NCI-H69 (cell line): ENCODE data around the gene RUBCNL.
"Not testable (repeated sequence)": the region's sequence is repeated elsewhere in the genome, so short reads cannot be mapped to it uniquely, and the experiment has no call there.

Experiments
- DNase-seq: peaks from one replicate; lab custom pipeline; 2025; lab: John Stamatoyannopoulos, UW

RUBCNL gene

GRCh38 chr13:46374710-46375109 is 12.3 kb downstream of the RUBCNL start:
- DNase-seq, result no peak

- DNase-seq, result no peak
Measured at GRCh38 chr13:46373623-46374022, 13.4 kb downstream of the RUBCNL start.

GRCh38 chr13:46372938-46373337 is 14.1 kb downstream of the RUBCNL start:
- not testable (repeated sequence) for DNase-seq

DNA sequence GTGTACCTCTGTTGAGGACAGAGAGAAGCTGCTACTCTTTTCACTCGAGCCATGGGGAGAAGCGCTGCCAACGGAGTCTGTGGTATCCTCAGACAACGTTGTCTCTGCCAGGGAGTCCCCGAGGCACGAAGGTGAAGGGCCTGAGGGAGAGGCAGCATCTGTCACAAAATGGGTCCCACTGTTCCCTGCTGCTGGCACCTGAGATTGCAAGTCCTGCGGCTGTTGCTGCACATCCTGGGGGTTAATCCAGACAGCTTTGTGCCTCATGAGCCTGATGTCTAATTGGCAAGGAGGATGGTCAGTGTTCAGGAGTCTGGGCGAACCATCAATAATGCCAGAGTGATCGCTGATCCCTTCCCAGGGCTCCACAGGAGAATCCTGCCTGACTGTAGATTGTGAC is 15.0 kb downstream of the RUBCNL start:
- DNase-seq, result no peak

GRCh38 chr13:46369506-46370277 is 17.4 kb downstream of the RUBCNL start:
- no peak for DNase-seq

DNA sequence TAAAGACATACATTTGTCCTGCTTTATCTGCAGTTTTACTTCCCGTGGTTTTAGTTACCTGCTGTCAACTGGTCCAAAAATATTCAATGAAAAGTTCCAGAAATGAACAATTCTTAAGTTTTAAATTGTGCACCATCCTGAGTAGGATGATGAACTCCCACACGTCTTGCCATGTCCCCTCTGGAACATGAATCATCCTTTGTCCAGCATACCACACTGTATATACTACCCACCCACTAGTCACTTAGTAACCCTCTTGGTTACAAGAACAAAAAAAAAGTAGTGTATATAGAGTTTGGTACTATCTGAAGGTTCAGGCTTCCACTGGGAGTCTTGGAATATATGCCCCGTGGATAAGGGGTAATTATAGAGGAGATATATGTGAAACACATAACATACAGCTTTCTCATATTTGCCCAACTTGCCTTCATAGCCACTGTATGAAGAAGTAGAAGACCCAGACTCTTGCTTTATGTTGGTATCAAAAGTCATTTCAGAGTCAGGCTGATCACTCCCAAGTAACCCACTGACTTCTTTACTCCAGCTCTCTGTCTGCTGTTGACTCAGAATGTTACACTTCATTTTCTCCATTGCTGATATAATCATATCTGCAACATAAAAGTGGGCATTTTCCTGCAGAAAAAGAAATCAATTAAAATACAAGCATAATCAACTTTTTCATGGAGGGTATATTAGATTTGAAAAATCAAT is 19.3 kb downstream of the RUBCNL start:
- no peak for DNase-seq

DNA sequence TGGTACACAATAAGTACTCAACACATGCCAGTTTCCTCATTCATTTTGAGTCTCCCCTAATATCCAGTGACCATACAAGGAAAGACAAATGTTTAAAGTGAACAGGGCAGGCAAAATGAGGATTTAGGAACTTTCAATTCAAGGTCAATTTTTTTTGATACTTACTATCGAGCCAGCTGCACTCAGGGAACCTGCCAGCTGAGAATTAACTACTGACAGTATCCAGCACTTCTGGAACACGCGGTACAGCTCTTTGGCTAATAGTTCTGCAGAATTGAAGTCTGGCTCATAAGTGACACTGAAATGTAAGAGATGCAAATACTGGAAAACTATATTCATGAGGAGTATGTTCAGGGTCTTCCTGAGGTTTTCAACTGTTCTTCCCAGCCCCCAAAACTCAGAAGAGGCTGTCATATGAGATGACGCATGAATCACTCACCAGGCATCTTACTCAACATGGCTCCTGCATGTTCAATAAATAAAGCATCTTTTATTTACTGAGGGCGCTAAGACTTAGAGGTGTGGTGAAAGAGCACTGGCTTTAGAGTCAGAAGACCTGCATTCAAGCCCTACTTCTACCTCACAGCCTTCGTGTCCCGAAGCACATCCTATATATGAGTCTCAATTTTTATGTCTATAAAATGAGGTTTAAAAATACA is 25.6 kb downstream of the RUBCNL start:
- DNase-seq, result no peak

- no peak for DNase-seq
Measured at GRCh38 chr13:46360604-46361003, 26.4 kb downstream of the RUBCNL start.

- DNase-seq, result no peak
Measured at GRCh38 chr13:46359714-46360113, 27.3 kb downstream of the RUBCNL start.

DNA sequence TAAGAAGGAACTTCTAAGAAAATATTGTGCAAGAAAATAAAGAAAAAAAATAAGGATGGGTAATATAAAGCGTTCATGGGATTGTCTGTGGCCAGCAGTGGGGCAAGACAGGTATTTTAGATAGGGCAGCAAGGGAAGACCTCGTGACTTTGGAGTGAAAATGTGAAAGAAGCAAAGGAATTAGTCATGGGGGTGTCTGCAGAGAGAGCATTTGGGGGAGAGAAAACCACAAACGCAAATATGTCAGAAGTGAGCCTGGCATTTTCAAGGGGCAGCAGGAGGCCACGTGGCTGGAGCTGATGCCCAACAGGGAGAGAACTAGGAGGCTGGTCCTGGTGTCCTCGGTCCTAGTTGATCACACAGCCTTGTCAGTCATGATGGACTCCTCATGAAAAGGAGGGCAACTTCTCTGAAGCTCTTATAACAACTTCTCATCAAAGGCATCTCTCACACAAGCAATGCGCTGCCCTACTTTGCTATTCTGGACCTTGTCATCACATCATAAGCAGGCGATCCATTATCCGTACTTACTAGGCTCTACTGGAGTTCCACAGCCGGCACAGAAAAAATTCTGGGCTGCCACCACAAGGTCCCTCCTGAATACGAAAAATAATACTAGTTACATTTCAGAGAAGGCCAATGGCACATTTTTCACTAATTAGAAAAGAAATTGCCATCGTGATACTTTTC is 31.0 kb downstream of the RUBCNL start:
- no peak for DNase-seq

DNA sequence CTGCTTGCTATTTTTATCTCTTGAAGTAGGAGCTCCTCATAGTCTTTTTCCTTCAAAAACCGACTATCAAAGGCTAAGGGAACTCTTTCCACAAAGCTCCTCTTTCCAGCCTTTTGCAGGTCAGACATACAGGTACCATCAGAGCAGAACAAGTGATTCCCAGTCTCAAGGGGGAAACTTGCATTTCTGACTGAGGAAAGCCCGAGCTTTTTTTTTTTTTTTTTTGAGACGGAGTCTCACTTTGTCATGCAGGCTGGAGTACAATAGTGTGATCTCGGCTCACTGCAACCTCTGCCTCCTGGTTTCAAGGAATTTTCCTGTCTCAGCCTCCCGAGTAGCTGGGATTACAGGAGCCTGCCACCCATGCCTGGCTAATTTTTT is 32.0 kb downstream of the RUBCNL start:
- no peak for DNase-seq

GRCh38 chr13:46354156-46355087 is 32.6 kb downstream of the RUBCNL start:
- no peak for DNase-seq

- DNase-seq, result no peak
Measured at GRCh38 chr13:46352805-46353204, 34.2 kb downstream of the RUBCNL start.

DNA sequence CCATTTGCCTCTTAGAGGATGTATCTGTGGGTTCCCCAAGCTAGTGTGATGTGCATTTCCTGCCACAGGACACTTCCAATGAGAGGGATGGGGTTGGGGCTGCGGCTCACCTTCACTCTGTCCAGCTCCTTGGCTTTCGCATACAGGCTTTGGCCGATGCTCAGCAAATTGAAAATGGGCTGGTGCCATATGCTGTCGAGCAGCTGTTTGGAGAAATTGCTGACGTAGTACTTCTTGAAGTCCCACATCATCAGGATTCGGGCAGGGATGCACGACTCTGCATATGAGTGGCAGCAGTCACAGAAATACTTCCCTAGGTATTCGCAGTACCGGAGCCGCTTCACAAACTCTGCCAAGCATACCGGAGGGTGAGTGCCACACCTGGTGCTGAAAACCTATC is 37.0 kb downstream of the RUBCNL start:
- DNase-seq, result no peak

DNA sequence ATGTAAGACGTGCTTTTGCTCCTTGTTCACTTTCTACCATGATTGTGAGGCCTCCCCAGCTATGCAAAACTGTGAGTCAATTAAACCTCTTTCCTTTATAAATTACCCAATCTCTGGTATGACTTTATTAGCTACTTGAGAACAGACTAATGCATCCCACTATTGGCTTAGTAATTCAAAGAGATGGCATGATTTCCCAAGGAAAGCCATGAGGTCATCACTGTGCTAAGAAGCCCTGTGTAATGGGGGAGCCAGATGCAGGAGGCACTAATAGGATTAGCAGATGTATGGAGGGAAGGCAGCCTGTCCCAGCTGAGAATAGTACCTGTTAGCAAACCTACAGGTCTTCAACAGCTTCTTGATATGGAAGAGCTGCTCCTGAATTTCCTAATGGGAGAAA is 38.1 kb downstream of the RUBCNL start:
- DNase-seq, result no peak

DNA sequence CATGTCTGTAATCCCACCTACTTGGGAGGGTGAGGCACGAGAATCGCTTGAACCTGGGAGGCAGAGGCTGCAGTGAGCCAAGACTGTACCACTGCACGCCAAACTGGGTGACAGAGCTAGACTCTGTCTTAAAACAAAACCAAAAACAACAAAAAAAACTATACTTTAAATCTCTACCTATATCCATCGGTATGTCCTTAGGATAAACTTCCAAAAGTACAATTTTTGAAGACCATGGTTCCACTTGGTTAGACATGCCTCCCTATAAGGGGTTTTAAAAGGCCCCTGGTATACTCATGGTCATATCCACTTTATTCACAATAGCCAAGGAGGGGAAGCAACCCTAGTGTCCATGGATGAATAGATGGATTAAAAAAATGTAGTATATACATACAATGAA is 39.8 kb downstream of the RUBCNL start:
- no peak for DNase-seq

GRCh38 chr13:46345866-46346265 is 41.2 kb downstream of the RUBCNL start:
- no peak for DNase-seq

- no peak for DNase-seq
Measured at GRCh38 chr13:46345398-46345797, 41.7 kb downstream of the RUBCNL start.

- DNase-seq, result no peak
Measured at GRCh38 chr13:46343279-46343994, 43.6 kb downstream of the RUBCNL start.

DNA sequence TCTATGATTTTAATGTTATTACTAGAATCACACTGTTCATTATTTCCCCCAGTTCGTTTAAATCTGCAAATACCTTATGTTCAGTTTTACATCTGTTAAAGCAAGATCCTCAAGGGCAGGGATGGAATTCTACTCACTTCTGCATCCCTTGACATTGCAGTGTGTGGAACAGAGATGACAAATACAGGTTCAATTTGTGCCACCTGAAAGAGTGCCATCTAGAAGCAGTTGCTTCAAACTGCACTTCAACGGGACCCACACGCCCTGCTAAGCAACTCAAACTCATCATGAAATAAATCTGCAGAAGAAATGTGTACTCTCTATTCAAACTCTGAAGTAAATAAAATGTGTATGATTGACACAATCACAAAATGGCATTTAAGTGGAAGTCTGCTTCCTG is 44.5 kb downstream of the RUBCNL start:
- no peak for DNase-seq
